HPDE6-E6E7 (cell line): ENCODE measurements around the gene CCDC69.

Experiments
- DNase-seq: peaks from one replicate; pipeline ENCODE4 v3.0.0; 2011; ENCODE audit warnings: missing footprints; ENCODE audit errors: extremely low spot score

Gene CCDC69

DNA sequence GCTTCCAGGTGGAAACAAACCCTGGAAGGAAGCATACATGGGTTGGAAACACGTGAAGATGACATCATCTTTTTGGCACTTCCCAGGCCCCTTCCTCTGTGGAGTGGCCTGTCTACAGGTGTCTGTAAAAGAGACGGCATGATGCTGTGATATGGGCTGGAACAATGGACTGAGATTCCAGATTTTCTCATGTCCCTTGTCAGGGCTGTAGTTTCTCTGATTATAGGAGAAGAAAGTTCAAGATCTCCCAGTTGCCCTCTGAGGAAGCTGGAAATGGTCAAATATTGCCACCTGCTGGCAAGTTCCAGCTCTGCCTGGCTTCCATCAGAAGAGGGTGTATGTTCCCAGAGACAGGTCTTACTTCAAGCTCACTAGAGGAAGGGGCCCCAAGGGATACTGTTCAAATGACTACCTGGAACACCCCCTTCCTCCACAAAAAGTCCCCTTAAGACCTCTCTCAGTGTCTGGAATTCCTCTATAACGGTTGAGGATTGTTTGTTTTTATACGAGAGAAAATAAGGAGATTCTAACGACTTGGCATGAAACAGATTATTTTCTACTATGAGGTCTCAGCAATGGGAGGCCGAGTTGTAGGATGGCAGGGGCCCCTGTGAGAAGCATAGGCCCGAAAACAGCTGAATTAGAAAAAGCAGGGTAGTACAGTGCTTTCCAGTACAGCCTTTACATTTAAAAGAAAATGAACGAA is 59.1 kb downstream of the CCDC69 start:
- peak; percentile 80 for DNase-seq

DNA sequence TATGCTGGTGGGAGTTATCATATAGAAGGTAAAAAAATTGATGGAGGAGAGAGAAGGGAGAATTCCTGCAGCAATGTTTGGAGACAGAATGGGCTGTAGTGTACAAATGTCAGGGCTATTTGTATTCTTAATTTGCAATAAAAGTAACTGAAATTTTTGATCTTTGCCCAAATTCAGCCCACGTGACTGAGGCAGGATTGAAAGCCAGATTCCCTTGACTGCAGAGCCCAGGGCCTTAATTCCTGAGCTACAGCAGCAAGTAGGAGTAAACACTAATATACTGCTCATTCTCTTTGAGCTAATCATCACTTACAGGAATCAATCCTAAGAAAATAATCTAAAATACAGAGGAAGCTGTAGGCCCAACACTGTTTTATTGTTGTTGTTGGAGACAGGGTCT is 61.1 kb downstream of the CCDC69 start:
- no peak for DNase-seq

DNA sequence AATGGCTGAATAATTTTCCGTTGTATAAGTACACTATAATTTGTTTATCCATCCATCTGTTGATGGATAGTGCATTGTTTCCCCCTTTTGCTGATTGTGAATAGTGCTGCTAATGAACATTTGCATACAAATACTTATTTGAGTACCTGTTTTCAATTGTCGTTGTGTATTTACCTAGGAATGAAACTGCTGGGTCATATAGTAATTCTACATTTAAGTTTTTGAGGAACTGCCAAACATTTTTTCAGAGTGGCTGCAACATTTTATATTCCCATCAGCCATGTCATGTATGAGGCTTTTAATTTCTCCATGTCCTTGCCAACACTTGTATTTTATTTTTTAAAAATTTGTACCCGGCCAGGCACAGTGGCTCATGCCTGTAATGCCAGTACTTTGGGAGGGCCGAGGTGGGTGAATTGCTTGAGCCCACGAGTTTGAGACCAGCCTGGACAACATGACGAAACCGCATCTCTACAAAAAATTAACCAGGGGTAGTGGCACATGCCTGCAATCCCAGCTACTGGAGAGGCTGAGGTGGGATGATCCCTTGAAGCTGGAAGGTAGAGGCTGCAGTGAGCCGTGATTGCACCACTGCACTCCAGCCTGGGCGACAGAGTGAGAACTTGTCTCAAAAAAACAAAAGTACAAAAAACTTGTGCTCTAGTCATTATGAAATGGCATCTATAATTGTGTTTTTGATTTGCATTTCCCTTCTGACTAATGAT is 64.1 kb downstream of the CCDC69 start:
- DNase-seq = no peak

DNA sequence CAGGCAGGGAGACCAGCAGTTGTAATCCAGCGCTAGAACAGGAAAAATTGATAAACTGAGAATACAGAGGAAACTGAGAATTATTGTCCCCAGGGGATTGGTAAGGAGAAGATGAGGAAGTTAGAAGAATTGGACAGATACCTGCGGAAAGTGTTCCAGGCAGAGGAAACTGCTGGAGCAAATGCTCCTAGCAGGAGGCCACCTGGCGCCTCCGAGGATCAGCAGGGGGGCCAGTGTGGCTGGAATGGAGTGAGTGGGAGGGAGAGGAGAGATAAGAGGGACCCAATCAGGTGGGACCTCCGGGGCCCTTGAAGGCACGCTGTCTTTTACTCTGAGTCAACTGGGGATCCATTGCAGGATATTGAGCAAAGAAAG is 65.6 kb downstream of the CCDC69 start:
- no peak for DNase-seq

DNA sequence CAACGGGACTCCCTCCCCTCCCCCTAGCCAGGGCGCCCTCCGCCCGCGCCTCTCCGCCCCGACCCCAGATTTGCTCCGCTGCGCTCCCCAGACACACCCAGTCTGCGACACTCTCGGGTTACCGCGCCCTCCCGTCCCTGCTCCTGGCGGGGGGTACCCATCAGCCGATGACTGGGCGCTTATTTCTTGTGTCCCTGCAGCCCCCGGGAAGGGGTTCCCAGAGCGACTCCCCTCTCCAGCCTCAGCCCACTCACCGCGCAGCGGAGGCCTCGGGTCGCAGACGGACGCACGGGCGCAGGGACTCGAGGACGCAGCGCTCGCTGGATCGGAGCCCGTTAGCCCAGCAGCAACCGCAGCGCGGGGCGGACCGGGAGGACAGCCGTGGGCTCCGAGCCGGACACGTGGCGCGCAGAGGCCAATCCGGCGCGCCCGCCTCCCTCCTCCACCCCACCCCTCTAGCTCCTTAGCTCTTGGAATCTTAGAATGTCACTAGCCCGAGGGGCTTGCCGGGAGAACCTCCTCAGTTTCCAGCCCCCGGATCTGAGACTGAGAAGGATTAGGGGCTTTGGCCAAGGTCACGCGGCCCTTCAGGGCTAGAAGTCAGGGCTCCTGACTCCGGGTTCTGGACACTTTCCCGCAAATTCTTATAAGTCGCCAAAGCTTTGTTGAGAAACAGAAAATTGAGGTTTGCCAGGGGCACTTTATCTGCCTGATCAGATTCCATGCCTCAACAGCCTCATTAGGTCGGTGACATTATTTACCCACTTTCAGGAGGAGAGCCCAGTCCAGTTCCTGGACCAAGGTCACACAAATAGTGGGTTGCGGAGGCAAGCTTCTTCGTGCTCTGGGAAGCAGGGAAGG is 66.2 kb downstream of the CCDC69 start, which contains the start of gene ANXA6:
Gene ANXA6, minus strand, starts transcription at position 354 of the 861 bp plus-strand sequence. CDS start 9,878 bp downstream, outside the sequence.
- DNase-seq = peak; percentile 85

DNA sequence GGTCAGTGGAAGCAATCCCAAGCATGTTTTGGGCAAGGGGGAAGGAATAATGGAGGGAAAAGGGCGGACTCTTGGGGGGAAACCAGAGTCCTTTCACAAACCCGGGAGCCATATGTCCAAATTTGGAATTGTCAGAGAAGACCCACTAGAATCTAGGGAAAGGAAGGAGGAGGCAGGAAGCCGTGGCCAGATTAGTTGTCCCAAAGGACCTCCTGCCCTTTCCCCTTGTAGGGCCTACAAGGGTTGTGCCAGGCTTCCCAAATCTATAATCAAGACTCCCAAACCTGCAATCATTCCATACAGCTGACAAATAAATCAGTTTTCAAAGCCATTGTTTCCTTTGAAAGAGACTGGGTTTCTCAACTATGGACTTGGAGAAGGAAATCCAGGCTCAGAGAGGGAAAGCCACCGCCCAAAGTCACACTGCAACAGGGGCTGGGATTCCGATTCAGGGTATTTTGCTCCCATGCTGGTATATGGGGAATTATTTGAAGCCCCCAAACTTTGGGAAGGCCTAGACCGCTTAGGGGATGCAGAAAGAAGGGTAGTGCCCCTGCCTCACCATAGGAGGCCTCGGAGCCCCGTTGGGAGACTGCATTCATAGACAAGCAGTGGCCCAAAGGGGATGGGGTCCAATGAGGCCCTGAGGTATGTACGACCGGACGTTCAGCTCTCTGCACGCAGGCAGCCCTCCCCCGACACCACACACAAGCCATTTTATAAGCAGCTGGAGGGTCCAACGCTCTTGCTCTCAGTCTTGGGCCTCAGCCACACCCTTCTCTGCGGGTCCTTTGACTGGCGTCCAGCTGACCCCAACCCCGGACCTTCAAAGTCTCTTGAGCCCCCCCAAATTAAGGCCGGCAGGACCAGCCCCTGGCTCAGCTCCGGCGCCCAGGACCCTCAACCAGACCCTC is 67.1 kb downstream of the CCDC69 start:
- no peak for DNase-seq

DNA sequence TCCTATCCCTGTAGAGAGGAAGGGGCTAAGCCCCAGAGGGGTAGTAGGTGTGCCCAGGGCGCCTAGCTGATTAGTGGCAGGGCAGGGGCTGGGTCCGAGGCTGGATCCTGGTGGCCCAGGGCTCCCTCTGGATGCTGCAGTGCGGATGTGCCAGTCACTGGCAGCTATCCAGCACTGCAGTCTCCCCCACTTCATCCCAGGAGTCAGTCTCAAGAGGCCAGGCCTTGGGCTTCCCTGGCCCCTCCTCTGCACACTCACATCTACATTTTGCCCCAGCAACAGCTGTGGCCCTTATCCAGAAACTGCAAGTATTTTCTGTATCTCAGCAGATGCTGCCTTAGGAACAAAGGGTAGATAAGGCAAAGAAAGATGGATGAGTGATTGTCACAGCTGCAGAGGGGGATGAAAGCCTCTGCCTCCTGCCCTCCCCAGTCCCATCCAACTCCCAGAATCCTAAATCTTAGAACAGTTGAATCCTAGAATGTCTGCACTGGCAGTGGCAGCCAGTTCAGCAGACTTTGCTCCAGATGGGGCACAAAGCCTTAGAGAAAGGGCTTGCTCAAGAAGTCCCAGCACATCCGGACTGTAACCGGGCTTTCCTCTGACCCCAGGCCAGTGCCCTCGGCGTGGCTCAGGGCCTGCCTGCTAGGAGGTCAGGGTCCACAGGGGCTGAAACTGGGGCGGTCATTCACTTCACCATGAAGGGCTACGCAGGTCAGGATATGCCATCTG is 68.0 kb downstream of the CCDC69 start:
- no peak for DNase-seq

DNA sequence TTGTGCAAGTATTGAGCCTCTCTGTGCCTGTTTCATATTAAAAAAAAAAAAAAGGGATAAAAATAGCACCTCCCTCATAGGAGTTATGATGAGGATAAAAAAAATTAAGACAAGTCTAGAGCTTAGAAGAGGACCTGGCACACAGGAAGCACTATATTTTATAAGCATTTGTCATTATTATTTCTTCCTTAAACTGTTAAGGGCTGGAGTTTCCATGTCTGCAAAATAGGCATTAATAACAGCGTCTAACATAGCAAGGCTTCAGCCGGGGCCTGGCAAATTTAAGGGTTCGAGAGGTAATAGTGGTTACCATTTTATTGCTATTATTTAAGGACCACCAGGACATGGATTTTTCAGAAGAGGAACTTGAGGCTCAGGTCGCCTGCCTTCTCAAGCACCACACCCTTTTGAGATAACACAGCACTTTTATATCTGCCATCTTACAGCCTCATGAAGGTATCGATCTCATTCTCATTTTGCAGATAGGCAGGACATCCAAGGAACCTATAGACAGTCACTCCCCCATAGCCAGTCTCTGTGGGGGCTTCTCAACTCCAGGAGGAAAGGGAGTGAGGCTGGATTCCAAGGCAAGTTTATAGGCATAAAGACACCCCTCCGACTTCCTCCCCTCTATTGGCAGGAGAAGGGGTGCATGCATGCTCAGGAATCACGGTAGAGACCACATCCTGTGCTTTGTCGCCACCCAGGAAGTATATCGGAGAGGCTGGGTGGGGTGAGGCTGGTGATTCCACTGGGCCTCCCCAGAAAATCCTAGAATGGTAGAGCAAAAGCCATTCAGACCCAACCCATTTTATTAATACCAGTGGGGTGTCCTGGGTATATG is 68.7 kb downstream of the CCDC69 start:
- no peak for DNase-seq

DNA sequence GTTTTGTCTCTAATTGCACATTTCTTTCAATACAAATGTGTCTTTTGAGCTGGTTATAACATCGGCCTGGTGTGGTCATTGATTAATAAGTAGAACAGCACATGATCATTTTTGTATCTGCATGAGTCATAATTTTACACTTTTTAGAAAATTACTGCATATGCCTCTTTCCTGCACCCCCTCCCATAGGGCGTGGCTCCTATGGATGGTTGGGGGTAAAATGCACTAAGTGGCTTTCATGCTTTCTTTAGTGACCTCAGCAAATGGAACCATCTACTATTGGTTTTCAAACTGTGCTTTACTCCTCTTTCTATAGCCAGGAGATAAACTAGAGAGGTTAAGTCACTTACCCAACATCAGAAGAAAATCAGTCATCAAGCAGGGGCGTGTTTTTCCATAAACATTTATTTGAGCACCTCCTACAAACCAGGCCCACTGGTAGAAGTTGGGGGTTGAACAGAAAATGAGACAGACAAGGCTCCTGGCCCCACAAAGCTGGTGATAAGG is 70.1 kb downstream of the CCDC69 start:
- DNase-seq = no peak

DNA sequence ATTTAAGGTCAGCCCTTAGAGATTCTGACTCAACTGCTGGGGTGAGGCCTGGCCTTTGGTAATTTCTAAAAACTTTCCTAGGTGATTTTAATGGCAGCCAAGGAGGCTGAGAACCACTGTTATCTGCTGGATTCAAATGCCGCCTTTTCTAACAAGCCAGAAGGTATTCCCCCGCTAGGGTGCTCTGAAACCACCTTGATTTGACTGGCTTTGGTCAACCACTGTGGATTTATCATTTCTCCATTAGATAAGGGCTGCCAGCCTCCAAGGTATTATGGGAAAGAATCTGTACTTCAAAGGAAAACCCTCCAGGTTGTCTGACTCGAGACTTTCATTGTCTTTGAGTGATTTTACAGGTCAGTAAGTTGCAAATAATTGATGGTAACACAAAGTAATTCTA is 70.6 kb downstream of the CCDC69 start:
- no peak for DNase-seq

DNA sequence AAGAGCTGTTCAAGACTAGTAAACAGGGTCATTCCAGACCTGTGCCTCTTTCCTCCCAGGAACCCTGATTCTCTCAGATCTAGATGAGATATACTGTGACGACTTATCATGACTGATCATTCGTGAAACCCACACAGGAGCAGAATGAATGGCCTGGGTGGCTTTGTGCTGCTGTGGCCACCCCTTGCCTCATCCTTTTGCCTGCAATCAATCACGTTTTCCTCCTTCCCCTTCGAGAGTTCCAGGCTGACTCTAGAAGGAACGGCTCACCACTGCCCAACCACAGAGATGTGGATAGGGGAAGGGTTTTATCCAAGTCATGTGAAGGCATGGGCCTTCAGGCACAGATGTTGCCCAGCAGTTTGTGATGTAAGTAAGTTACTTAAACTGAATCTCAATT is 72.1 kb downstream of the CCDC69 start:
- DNase-seq = no peak

DNA sequence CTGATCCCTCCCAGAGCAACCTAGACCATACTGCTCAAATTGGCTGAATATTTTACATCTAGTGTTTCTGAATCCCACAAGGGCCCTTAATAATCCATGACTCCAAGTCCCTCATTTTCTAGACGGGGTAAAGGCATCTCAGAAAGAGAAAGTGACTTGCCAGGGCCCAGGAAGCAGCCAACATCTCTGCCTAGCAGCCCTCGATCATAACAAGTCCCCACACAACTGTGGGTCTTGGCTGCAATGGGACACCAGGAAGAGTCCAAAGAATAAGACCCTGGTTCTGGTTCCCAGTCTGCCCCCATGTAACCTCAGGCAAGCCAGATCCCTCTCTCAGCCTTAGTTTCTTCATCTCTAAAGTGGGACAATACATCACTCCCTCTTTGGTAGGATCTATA is 72.6 kb downstream of the CCDC69 start:
- DNase-seq = no peak

DNA sequence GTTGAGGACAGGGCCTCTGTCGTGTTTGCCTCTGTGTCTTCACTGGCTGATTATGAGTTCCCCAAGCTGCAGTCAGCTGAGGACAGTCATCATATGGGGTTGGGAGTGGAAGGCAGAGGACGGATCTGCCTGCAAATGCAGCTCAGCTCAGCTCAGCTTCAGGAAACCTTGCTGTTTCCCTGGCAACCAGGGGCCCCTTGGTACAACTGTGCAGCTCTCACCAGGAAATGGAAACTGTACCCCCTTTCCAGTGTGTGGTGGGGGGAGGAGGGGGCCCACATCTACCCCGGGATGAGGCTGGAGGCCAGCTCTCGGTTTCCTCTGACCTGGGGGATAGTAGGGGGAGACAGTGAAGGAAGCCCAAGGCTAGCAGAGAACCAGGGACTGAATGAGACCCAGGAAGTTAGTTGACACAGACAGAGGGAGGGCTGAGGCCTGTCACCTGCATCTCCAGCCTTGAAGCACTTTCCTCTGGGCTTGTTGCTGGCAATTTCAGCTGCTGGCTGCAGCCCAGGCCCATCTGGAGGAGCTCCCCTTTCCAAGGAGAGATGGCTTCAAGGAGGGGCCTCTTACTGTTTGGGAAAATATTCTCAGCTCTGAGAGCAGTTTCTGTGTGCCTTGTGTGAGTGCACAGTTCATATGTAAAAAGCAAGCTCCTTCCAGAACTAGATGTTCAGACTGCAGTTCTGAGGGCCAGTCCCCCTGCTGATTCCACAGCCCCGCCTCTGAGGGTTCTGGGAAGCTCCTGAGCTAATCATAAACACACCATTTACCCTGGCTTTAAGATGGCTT is 73.2 kb downstream of the CCDC69 start:
- no peak for DNase-seq

DNA sequence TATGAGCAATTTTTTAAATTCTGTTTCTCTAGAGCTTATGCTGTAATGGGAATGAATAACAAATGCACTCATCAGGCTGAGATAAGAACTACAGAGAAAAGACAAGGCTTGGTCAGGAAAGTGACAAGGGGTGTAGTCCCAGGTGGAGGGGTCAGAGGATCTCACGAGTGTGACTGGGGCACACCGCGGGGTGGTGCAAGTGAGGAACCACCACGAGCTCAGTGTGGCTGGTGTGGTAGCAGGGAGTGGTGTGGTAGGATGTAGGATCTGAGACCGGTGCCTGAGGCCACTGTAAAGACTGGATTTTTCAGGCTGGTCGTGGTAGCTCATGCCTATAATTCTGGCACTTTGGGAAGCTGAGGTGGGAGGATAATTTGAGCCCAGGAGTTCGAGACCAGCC is 75.3 kb downstream of the CCDC69 start:
- no peak for DNase-seq

DNA sequence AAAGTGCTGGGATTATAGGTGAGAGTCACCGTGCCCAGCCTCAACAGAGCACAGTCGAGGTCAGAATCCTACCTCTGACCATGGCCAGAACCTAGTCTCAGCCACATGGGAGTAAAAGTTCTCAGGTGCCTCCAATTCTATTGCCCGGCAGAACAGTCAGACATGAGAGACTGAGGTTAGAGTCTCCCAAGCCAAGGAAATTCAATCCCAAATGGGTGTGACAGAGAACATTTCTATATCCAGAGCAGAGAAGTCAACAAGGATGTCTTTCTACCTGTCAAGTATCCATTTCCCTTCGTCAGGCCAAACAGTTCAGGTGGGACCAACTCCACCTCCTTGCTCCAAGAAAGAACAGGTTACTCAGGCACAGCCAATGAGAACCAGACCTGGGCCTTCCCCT is 76.9 kb downstream of the CCDC69 start:
- DNase-seq = no peak

DNA sequence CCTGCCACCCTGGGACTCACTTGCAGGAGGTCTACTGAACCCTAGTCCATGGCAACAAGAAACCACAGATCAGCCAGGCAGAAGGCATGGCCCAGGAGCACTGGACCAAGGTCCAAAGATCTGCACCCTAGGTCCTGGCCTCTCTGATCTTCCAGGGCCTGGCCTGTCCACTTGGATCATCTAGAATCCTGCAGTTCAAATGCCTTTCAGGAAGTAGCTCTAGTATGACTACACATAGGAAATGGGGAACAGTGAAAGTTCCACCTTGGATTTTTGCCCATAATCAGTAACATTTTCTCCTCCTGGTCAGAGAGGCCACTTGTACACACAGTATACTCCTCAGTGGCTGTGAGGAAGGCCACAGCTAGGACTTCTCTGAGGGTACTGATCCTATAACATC is 77.8 kb downstream of the CCDC69 start:
- DNase-seq = no peak

DNA sequence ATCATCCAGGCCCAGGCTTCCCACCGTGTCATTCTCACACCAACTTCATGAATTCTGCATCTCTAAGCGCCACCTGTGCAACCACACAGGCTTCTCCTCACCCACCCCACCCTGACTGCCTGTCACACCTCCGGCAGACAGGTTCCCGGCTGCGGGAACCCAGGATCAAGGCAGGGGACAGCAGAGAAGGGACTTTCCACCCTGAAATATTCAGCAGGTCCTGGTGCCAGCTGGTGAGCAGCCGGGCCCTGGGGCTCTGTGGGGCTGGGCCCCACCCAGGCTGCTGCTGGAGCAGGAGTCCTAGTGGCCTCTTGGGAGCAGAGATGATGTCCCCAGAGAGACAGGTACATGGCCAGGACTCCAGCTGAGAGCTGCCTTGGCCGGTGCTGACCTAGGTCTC is 79.0 kb downstream of the CCDC69 start:
- DNase-seq = no peak

DNA sequence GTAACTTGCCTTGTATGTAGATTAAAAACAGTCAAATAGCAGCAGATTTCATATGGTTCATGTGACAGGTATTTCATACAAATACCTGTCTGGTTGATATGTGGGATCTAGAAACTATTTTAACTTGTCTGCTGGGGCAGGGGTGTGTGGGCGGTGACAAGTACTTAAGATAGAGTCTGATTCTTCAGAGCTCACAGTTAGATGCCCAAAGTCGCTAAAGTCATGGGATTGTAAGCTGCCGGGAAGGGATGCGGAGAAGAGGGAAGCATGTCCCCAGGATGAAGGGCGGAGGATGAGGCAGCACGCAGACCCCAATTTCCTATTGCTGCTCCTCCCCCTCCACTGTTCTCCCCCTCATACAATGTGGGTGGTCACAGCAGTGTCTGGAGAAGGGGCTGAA is 79.6 kb downstream of the CCDC69 start:
- no peak for DNase-seq

DNA sequence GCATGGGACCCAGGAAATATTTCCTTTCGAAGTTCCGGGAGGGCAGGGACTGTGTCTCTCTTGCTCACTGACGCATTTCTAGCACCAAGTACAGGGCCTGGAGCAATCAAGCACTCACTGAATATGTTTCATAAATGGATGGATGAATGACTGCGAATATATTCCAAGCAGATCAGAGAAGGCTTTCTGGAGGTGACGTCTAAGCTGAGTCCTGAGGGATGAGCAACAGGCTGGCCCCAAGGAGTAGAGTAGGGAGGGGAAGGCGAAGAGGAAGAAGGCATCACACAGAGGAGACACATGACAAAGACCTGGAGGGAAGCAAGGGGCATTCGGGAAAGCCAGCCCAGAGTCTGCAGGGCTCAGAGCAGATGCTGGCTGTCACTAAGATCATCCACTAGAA is 80.2 kb downstream of the CCDC69 start:
- no peak for DNase-seq
